GM18499 (cell line): Measurements from ENCODE around the gene NR2F2.

Experiments used
- ATAC-seq: cut with Tn5 transposase; IDR thresholded peaks from one replicate; pipeline ENCODE4 v1.9.1; 2021; ENCODE audit warnings: moderate number of reproducible peaks; ENCODE audit not compliant: insufficient read depth, unreplicated experiment

NR2F2 gene

GRCh38 chr15:96330450-96331143 is at the start of gene NR2F2:
NR2F2 (plus strand) TSS chr15:96330700; CDS start chr15:96332106, 1,406 bp downstream.
- ATAC-seq: peak; percentile 43

GRCh38 chr15:96285305-96285704 is 45.2 kb upstream of the NR2F2 start:
- ATAC-seq: no peak

GRCh38 chr15:96285729-96286254 is 44.7 kb upstream of the NR2F2 start:
- no peak for ATAC-seq

GRCh38 chr15:96290679-96291078 is 39.8 kb upstream of the NR2F2 start:
- no peak for ATAC-seq

GRCh38 chr15:96292635-96293034 is 37.9 kb upstream of the NR2F2 start:
- no peak for ATAC-seq

GRCh38 chr15:96293441-96293840 is 37.1 kb upstream of the NR2F2 start:
- ATAC-seq: no peak

- ATAC-seq: no peak
Measured at GRCh38 chr15:96294766-96295165, 35.7 kb upstream of the NR2F2 start.

- no peak for ATAC-seq
Measured at GRCh38 chr15:96296264-96296663, 34.2 kb upstream of the NR2F2 start.

GRCh38 chr15:96297783-96298182 is 32.7 kb upstream of the NR2F2 start:
- ATAC-seq: no peak

GRCh38 chr15:96298217-96298616 is 32.3 kb upstream of the NR2F2 start:
- ATAC-seq: no peak

GRCh38 chr15:96300836-96301235 is 29.7 kb upstream of the NR2F2 start:
- no peak for ATAC-seq

GRCh38 chr15:96303503-96304056 is 26.9 kb upstream of the NR2F2 start:
- no peak for ATAC-seq

GRCh38 chr15:96304839-96305238 is 25.7 kb upstream of the NR2F2 start:
- ATAC-seq: no peak

GRCh38 chr15:96306321-96306720 is 24.2 kb upstream of the NR2F2 start:
- no peak for ATAC-seq

- no peak for ATAC-seq
Measured at GRCh38 chr15:96307856-96308394, 22.6 kb upstream of the NR2F2 start.

- no peak for ATAC-seq
Measured at GRCh38 chr15:96309143-96309660, 21.3 kb upstream of the NR2F2 start.

GRCh38 chr15:96311256-96311955 is 19.1 kb upstream of the NR2F2 start:
- no peak for ATAC-seq

- no peak for ATAC-seq
Measured at GRCh38 chr15:96311956-96312294, 18.6 kb upstream of the NR2F2 start.

- no peak for ATAC-seq
Measured at GRCh38 chr15:96312641-96313335, 17.7 kb upstream of the NR2F2 start.

GRCh38 chr15:96314518-96314917 is 16.0 kb upstream of the NR2F2 start:
- ATAC-seq: no peak
